Activated naive CD8-positive, alpha-beta T cell treated with anti-CD3 and anti-CD28 coated beads, Interleukin-2, amount 50 U/mL, for 24 hours (primary cell): Measurements from ENCODE around the gene ITIH1.
"Not testable (repeated sequence)": the region's sequence is repeated elsewhere in the genome, so short reads cannot be mapped to it uniquely, and the experiment has no call there.

Experiments used
- ATAC-seq: fragments of 150-1000 bp; cut with Tn5 transposase; one replicate; pipeline ENCODE4 v1.10.0; 2021
- DNase-seq: peaks from one replicate; pipeline ENCODE4 v3.0.0; 2021
- H3K27ac Mint-ChIP-seq: one replicate; pipeline ENCODE4 v1.8.0; 2021; ENCODE audit warnings: mild to moderate bottlenecking, mixed read lengths
- H3K27me3 Mint-ChIP-seq: one replicate; pipeline ENCODE4 v1.8.0; 2021; ENCODE audit warnings: mixed read lengths
- H3K36me3 Mint-ChIP-seq: one replicate; pipeline ENCODE4 v1.8.0; 2021; ENCODE audit warnings: low read depth, mixed read lengths
- H3K4me1 Mint-ChIP-seq: one replicate; pipeline ENCODE4 v1.8.0; 2021; ENCODE audit warnings: mixed read lengths
- H3K4me3 Mint-ChIP-seq: one replicate; pipeline ENCODE4 v1.8.0; 2021; ENCODE audit warnings: mild to moderate bottlenecking, moderate library complexity, mixed read lengths
- H3K9me3 Mint-ChIP-seq: one replicate; pipeline ENCODE4 v1.8.0; 2021; ENCODE audit warnings: mixed read lengths

Gene ITIH1, protein sequence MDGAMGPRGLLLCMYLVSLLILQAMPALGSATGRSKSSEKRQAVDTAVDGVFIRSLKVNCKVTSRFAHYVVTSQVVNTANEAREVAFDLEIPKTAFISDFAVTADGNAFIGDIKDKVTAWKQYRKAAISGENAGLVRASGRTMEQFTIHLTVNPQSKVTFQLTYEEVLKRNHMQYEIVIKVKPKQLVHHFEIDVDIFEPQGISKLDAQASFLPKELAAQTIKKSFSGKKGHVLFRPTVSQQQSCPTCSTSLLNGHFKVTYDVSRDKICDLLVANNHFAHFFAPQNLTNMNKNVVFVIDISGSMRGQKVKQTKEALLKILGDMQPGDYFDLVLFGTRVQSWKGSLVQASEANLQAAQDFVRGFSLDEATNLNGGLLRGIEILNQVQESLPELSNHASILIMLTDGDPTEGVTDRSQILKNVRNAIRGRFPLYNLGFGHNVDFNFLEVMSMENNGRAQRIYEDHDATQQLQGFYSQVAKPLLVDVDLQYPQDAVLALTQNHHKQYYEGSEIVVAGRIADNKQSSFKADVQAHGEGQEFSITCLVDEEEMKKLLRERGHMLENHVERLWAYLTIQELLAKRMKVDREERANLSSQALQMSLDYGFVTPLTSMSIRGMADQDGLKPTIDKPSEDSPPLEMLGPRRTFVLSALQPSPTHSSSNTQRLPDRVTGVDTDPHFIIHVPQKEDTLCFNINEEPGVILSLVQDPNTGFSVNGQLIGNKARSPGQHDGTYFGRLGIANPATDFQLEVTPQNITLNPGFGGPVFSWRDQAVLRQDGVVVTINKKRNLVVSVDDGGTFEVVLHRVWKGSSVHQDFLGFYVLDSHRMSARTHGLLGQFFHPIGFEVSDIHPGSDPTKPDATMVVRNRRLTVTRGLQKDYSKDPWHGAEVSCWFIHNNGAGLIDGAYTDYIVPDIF

DNA sequence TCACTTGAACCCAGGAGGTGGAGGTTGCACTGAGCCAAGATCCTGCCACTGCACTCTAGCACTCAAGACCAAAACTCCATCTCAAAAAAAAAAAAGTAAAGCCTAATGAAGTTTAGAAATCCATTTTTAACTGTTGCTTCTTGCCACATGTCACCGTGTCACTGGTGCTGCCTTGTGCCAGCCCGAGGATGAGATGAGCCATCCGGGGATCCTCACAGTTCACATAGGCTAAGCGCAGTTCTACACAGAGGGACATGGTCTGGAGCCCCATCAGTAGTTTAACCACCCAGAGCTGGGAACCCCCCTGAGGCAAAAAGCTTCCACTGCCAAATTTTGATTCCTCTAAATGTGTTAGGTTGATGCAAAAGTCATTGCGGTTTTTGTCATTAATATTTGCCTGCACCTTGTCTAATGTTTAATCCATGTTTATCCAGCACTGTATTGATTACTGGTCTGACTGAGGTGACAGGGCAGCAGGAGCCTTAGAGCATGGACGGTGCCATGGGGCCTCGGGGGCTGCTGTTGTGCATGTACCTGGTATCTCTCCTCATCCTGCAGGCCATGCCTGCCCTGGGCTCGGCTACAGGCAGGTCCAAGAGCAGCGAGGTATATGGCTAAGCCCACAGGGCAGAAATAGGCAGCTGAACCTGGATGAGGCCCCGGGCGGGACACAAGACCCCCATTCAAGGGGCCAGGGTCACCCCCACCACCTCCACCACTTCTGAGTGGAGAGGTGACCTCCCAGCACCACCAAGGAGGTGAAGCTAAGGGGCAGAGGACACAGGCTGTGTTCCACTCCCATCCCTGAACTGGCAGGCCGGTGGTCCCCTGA, at the start of gene ITIH1:
ITIH1 (plus strand) TSS at position 473 of the 832 bp plus-strand sequence; CDS start at position 490, 17 bp downstream.
- Mint-ChIP-seq H3K27me3 (peaks cover 2% of the 10 kb centered on the region), H3K9me3 (no peaks in the 10 kb centered on the region), H3K36me3 (no peaks in the 10 kb centered on the region), H3K4me3 (no peak within 1 kb of the TSS), H3K4me1 (no peaks in the 10 kb centered on the region), H3K27ac (no peak within 1 kb of the TSS)
- ATAC-seq (no peak), DNase-seq (no peak)

DNA sequence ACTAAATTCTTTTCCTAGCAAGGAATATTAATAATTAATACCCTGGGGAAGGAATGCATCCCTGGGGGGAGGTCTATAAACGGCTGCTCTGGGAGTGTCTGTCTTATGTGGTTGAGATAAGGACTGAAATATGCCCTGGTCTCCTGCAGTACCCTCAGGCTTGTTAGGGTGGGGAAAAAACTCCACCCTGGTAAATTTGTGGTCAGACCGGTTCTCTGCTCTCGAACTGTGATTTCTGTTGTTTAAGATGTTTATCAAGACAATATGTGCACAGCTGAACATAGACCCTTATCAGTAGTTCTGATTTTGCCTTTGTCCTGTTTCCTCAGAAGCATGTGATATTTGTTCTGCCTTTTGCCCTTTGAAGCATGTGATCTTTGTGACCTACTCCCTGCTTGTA, 48.6 kb upstream of the ITIH1 start:
- not testable (repeated sequence) for ATAC-seq, H3K4me1 Mint-ChIP-seq
- H3K36me3 Mint-ChIP-seq = peaks cover 53% of the 10 kb centered on the region

DNA sequence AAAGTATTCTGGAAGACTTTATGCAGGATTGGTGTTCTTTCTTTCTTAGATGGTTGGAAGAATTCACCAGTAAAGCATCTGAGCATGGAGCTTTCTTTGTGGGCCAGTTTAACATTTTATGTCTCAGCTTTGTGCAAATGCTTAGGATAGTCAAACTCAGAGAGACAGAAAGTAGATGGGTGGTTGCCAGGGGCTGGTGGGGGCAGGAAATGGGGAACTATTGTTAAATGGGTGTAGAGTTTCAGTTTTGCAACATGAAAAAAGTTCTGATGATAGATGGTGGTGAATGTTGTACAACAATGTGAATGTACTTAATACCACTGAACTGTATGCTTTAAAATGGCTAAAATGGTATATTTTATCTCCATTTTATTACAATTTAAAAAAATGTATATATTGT, 46.7 kb upstream of the ITIH1 start:
- Mint-ChIP-seq H3K4me3 (no peak overlapping the region), H3K9me3 (peaks cover 27% of the 10 kb centered on the region), H3K27me3 (no peaks in the 10 kb centered on the region), H3K4me1 (peaks cover 4% of the 10 kb centered on the region), H3K27ac (no peak overlapping the region), H3K36me3 (peaks cover 72% of the 10 kb centered on the region)
- ATAC-seq (no peak), DNase-seq (no peak)

More for the DNA sequence above, 48.6 kb upstream of the ITIH1 start:
- not testable (repeated sequence) for H3K27me3 Mint-ChIP-seq, H3K4me3 Mint-ChIP-seq, DNase-seq, H3K27ac Mint-ChIP-seq
- H3K9me3 Mint-ChIP-seq = peaks cover 27% of the 10 kb centered on the region

GRCh38 chr3:52731590-52731989, 45.8 kb upstream of the ITIH1 start:
- Mint-ChIP-seq H3K36me3 (peaks cover 76% of the 10 kb centered on the region), H3K27me3 (no peaks in the 10 kb centered on the region), H3K4me1 (peaks cover 4% of the 10 kb centered on the region), H3K9me3 (peaks cover 27% of the 10 kb centered on the region), H3K27ac (no peak overlapping the region), H3K4me3 (no peak overlapping the region)
- no peak for DNase-seq
- ATAC-seq = no peak

DNA sequence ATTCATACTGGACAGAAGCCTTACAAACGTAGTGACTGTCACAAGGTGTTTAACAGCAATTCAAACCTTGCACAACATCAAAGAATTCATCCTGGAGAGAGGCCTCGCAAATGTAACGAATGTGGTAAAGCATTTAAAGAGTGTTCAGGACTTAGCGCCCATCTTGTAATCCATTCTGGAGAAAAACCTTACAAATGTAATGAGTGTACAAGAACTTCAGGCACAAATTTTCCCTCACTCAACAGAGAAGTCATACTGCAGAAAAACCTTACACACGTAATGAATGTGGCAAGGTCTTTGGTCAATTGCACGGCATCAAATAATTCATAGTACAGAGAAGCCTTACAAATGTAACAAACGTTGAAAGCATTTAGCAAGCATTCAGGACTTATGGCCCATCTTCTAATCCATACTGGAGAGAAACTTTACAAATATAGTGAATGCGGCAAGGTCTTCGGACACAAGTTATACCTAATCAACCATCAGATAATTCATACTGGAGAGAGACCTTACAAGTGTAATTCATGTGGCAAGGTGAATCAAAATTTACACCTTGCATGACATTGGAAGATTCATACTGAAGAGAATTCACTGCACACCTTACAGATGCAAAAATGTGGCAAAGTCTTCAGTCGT, 44.0 kb upstream of the ITIH1 start:
- H3K27me3 Mint-ChIP-seq = no peaks in the 10 kb centered on the region
- DNase-seq (no peak), ATAC-seq (no peak)
- no peak overlapping the region for H3K4me3 Mint-ChIP-seq
- peaks cover 4% of the 10 kb centered on the region for H3K4me1 Mint-ChIP-seq
- no peak overlapping the region for H3K27ac Mint-ChIP-seq
- peaks cover 73% of the 10 kb centered on the region for H3K36me3 Mint-ChIP-seq
- H3K9me3 Mint-ChIP-seq = peaks cover 26% of the 10 kb centered on the region

- H3K4me1 Mint-ChIP-seq = no peaks in the 10 kb centered on the region
- no peak overlapping the region for H3K27ac Mint-ChIP-seq
- no peaks in the 10 kb centered on the region for H3K27me3 Mint-ChIP-seq
- peaks cover 33% of the 10 kb centered on the region for H3K36me3 Mint-ChIP-seq
- DNase-seq (no peak), ATAC-seq (no peak)
- no peak overlapping the region for H3K4me3 Mint-ChIP-seq
- no peaks in the 10 kb centered on the region for H3K9me3 Mint-ChIP-seq
Observed at GRCh38 chr3:52739730-52740129, 37.7 kb upstream of the ITIH1 start.

DNA sequence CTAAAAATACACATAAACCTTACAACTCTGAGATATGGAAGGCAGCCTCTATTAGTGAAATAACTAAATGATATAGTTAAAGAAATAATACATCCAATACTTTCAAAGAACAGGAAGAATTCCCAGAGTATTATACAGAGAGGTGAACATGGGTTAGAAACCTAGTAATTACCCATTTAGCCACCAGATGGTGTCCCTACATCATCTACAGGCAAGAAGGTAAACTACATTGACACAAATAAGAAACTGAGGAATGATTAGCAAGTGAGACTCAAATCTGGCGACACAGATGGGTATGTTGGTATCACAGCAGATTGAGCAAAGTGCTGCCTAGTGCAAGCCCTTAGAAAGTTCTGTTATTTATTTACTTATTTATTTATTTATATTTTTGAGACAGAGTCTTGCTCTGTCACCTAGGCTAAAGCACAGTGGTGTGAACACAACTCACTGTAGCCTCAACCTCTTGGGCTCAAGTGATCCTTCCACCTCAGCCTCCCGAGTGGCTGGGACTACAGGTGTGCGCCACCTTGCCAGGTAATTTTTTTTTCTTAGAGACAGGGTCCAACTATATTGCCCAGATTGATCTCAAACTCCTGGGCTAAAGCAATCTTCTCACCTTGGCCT, 34.9 kb upstream of the ITIH1 start:
- Mint-ChIP-seq H3K27me3 (no peaks in the 10 kb centered on the region), H3K9me3 (no peaks in the 10 kb centered on the region), H3K36me3 (peaks cover 27% of the 10 kb centered on the region), H3K4me1 (no peaks in the 10 kb centered on the region), H3K4me3 (no peak overlapping the region), H3K27ac (no peak overlapping the region)
- DNase-seq = no peak
- ATAC-seq = no peak

GRCh38 chr3:52743152-52743551, 34.2 kb upstream of the ITIH1 start:
- peaks cover 27% of the 10 kb centered on the region for H3K36me3 Mint-ChIP-seq
- ATAC-seq (no peak), DNase-seq (no peak)
- H3K27ac Mint-ChIP-seq = no peak overlapping the region
- no peaks in the 10 kb centered on the region for H3K4me1 Mint-ChIP-seq
- H3K4me3 Mint-ChIP-seq = no peak overlapping the region
- no peaks in the 10 kb centered on the region for H3K27me3 Mint-ChIP-seq
- no peaks in the 10 kb centered on the region for H3K9me3 Mint-ChIP-seq

GRCh38 chr3:52743721-52744120, 33.7 kb upstream of the ITIH1 start:
- DNase-seq (no peak), ATAC-seq (no peak)
- Mint-ChIP-seq H3K36me3 (peaks cover 32% of the 10 kb centered on the region), H3K4me3 (no peak overlapping the region), H3K9me3 (no peaks in the 10 kb centered on the region), H3K27me3 (no peaks in the 10 kb centered on the region), H3K4me1 (no peaks in the 10 kb centered on the region), H3K27ac (no peak overlapping the region)

- Mint-ChIP-seq H3K27me3 (no peaks in the 10 kb centered on the region), H3K9me3 (no peaks in the 10 kb centered on the region), H3K4me3 (no peak overlapping the region), H3K4me1 (no peaks in the 10 kb centered on the region), H3K36me3 (peaks cover 27% of the 10 kb centered on the region), H3K27ac (no peak overlapping the region)
- DNase-seq = no peak
- ATAC-seq = no peak
Observed at GRCh38 chr3:52752045-52752660, 25.2 kb upstream of the ITIH1 start.

GRCh38 chr3:52754373-52754772, 23.0 kb upstream of the ITIH1 start:
- Mint-ChIP-seq H3K9me3 (no peaks in the 10 kb centered on the region), H3K36me3 (peaks cover 31% of the 10 kb centered on the region), H3K4me3 (no peak overlapping the region), H3K27me3 (no peaks in the 10 kb centered on the region), H3K4me1 (peaks cover 1% of the 10 kb centered on the region), H3K27ac (no peak overlapping the region)
- DNase-seq (no peak), ATAC-seq (no peak)

DNA sequence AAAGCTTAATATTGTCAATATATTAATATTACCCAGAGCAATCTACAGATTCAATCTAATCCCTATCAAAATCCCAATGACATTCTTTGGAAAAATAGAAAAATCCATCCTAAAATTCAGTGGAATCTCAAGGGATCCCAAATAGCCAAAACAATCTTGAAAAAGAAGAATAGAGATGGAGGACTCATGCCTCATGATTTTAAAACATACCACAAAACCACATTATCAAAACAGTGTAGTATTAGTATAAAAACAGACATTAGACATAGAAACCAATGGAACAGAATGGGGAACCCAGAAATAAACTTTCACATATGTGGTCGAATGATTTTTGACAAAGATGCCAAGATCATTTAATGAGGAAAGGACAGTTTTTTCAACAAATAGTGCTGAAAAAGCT, 21.3 kb upstream of the ITIH1 start:
- H3K9me3 Mint-ChIP-seq = no peaks in the 10 kb centered on the region
- H3K4me1 Mint-ChIP-seq = peaks cover 7% of the 10 kb centered on the region
- H3K4me3 Mint-ChIP-seq = no peak overlapping the region
- DNase-seq (no peak), ATAC-seq (no peak)
- peaks cover 32% of the 10 kb centered on the region for H3K36me3 Mint-ChIP-seq
- no peak overlapping the region for H3K27ac Mint-ChIP-seq
- H3K27me3 Mint-ChIP-seq = no peaks in the 10 kb centered on the region

DNA sequence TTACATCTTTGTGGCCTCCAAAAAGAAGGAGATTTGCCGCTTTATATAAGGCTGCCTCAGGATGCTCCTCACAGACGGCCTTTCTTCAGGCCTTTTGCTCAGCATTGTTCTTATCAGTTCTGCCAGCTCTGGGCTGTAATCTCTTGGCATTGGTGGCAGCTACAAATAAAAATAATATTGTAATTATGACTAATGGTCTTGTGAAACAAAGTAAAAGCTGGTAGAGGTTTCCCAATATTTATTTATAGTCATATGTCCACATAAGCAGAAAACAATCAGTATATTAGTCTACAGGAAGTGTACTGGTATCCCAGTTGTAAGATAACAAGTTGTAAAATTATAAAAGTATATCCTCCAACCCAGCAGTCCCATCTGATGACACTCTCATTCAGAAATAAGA, 13.9 kb upstream of the ITIH1 start:
- Mint-ChIP-seq H3K36me3 (peaks cover 36% of the 10 kb centered on the region), H3K9me3 (no peaks in the 10 kb centered on the region)
- no peak for DNase-seq

More for the DNA sequence above, 13.9 kb upstream of the ITIH1 start:
- Mint-ChIP-seq H3K4me3 (no peak overlapping the region), H3K27me3 (no peaks in the 10 kb centered on the region), H3K27ac (no peak overlapping the region), H3K4me1 (peaks cover 7% of the 10 kb centered on the region)
- no peak for ATAC-seq
